Fibroblast of gingiva (primary cell): Measurements from ENCODE around the gene LHX4.

Experiments used
- DNase-seq: peaks from one replicate; pipeline ENCODE4 v3.0.0-alpha.2; 2011; ENCODE audit warnings: low read depth

The LHX4 gene

GRCh38 chr1:180272395-180272794 lies 42.3 kb downstream of the LHX4 start:
- no peak for DNase-seq

- DNase-seq, result no peak
Observed at GRCh38 chr1:180273066-180273465, 43.0 kb downstream of the LHX4 start.

GRCh38 chr1:180274221-180274620 lies 44.2 kb downstream of the LHX4 start:
- DNase-seq, result no peak

GRCh38 chr1:180275726-180276125 lies 45.7 kb downstream of the LHX4 start:
- DNase-seq, result no peak

- DNase-seq, result no peak
Observed at GRCh38 chr1:180277476-180278193, 47.6 kb downstream of the LHX4 start.

- DNase-seq, result no peak
Observed at GRCh38 chr1:180278194-180278515, 48.1 kb downstream of the LHX4 start.

GRCh38 chr1:180278596-180279395 lies 48.7 kb downstream of the LHX4 start:
- no peak for DNase-seq

GRCh38 chr1:180279651-180280050 lies 49.6 kb downstream of the LHX4 start:
- DNase-seq, result no peak

GRCh38 chr1:180280617-180281016 lies 50.6 kb downstream of the LHX4 start:
- DNase-seq, result no peak

GRCh38 chr1:180281490-180281889 lies 51.4 kb downstream of the LHX4 start:
- no peak for DNase-seq

GRCh38 chr1:180282401-180283044 lies 52.5 kb downstream of the LHX4 start:
- no peak for DNase-seq

GRCh38 chr1:180283098-180283497 lies 53.0 kb downstream of the LHX4 start:
- no peak for DNase-seq

- peak; percentile 47 for DNase-seq
Observed at GRCh38 chr1:180286417-180286816, 56.4 kb downstream of the LHX4 start.

GRCh38 chr1:180287988-180288705 lies 58.1 kb downstream of the LHX4 start:
- no peak for DNase-seq

GRCh38 chr1:180288940-180289339 lies 58.9 kb downstream of the LHX4 start:
- DNase-seq, result no peak

- DNase-seq, result no peak
Observed at GRCh38 chr1:180290265-180291001, 60.4 kb downstream of the LHX4 start.

- peak; percentile 62 for DNase-seq
Observed at GRCh38 chr1:180291004-180291403, 60.9 kb downstream of the LHX4 start.

GRCh38 chr1:180294711-180295110 lies 64.6 kb downstream of the LHX4 start:
- DNase-seq, result no peak

- DNase-seq, result no peak
Observed at GRCh38 chr1:180295999-180296398, 65.9 kb downstream of the LHX4 start.

GRCh38 chr1:180299479-180300221 lies 69.6 kb downstream of the LHX4 start:
- DNase-seq, result no peak

- peak; percentile 19 for DNase-seq
Observed at GRCh38 chr1:180301135-180301742, 71.2 kb downstream of the LHX4 start.
